BJ (cell line): Measurements from ENCODE around the gene MAGI1. TPM values are rescaled to one million over a fixed set of nuclear protein-coding genes. Genes with fewer than 3 reads are reported as not detected.

Source experiments
- CTCF ChIA-PET: fragments of 350-600 bp; formaldehyde crosslinking; extraction: SDS; loops from one replicate; lab custom pipeline; 2021; ENCODE audit warnings: antibody characterized with exemption, inconsistent platforms; lab: Yijun Ruan, JAX
- POLR2A ChIA-PET: fragments of 300-600 bp; sonication (Branson Sonifier 250); formaldehyde crosslinking; extraction: SDS; loops from one replicate; lab custom pipeline; 2021; ENCODE audit warnings: antibody characterized with exemption; lab: Charles Lee
- DNase-seq: peaks from one replicate; pipeline ENCODE4 v3.0.0-alpha.2; 2011; ENCODE audit warnings: low read depth
- H3K27me3 ChIP-seq: 2 replicates; pipeline ENCODE4 v1.6.0; 2011; ENCODE audit warnings: low read length; ENCODE audit not compliant: control insufficient read depth, insufficient read depth
- H3K36me3 ChIP-seq: 2 replicates; pipeline ENCODE4 v1.5.1; 2011; ENCODE audit warnings: low read length; ENCODE audit not compliant: control insufficient read depth, insufficient read depth
- H3K4me3 ChIP-seq: 2 replicates; pipeline ENCODE4 v1.5.1; 2011; ENCODE audit warnings: low read depth, mild to moderate bottlenecking, control low read depth, low read length
- CTCF ChIP-seq: IDR thresholded peaks from 2 replicates; pipeline ENCODE4 v1.5.1; 2011; ENCODE audit warnings: low read depth, mild to moderate bottlenecking, control low read depth, inconsistent platforms, low read length, moderate library complexity; ENCODE audit not compliant: insufficient read depth
- polyA plus RNA-seq: library from polyadenylated mRNA; depleted of rRNA; stranded (reverse); fragments of >200 nt; gene quantifications from 2 replicates; pipeline ENCODE4 v1.2.3, GENCODE V29; 2011

MAGI1 gene
- polyA plus RNA-seq, 1 experiment = 14.4 TPM

DNA sequence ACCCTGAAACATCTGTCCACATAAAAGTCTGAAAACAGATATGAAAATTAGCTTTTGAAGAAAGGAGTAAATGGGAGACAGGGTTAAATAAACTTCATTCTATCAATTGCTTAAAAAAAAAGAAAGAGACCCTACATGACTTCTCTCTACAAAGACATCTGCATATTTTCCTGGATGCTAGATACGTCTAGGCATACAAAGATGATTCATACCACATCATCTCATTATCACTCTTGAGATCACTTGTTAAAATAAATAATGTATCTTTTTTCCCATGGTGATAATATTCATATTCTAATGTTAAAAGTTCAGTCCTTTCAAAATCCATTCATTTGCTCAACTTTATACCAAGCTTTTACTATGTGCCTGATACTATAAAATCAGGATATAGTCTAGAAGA lies 295.8 kb downstream of the MAGI1 start:
- H3K4me3 ChIP-seq = no peak overlapping the region
- TF ChIP-seq CTCF = no peak
- no peaks in the 10 kb centered on the region for H3K27me3 ChIP-seq
- no peaks in the 10 kb centered on the region for H3K36me3 ChIP-seq
- peak; percentile 8 for DNase-seq
- POLR2A ChIA-PET = no interaction called here
- CTCF ChIA-PET = interaction anchor here (1.8 kb wide), 1 partner anchor 8 kb away, joined by 6 read pairs; no protein-coding TSS in a partner anchor

- TF ChIP-seq CTCF = no peak
- ChIA-PET CTCF (interaction anchor here (0.9 to 1.4 kb wide), 2 partner anchors 8 to 10 kb away, joined by 3 to 4 read pairs; no protein-coding TSS in a partner anchor), POLR2A (no interaction called here)
- H3K27me3 ChIP-seq = no peaks in the 10 kb centered on the region
- no peaks in the 10 kb centered on the region for H3K36me3 ChIP-seq
- no peak for DNase-seq
- no peak overlapping the region for H3K4me3 ChIP-seq
Measured at GRCh38 chr3:65741540-65741939, 297.2 kb downstream of the MAGI1 start.

DNA sequence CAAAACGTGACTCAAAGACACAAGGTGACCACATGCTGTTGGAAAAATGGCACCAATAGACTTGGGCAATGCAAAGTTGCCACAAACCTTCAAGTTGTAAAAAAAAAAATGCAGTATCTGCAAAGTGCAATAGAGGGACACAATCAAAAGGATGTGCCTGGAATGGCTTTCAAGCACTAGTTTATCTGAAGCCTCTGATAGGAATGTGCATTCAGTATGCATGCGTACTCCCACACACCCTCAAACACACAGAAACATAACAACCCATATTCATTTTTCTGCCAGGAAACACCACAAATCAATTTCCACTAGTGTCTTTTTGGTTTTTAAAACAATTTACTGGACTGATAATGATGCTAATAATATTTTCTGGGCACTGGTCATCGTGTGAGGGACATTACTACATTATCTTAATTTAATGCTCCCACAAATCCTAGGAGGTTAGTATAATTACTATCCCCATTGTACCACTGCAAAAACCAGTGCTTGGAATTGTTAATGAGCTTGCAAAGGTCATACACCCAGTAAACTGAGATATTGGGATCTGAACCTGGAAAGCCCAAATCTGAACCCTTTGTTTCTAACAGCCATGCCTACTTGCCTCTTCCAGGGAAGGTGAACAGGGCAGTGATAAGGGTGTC lies 298.7 kb downstream of the MAGI1 start:
- ChIA-PET CTCF (no interaction called here), POLR2A (no interaction called here)
- no peaks in the 10 kb centered on the region for H3K36me3 ChIP-seq
- no peak for TF ChIP-seq CTCF
- no peak overlapping the region for H3K4me3 ChIP-seq
- no peaks in the 10 kb centered on the region for H3K27me3 ChIP-seq
- no peak for DNase-seq

- Histone ChIP-seq H3K4me3 (no peak overlapping the region), H3K27me3 (no peaks in the 10 kb centered on the region), H3K36me3 (no peaks in the 10 kb centered on the region)
- TF ChIP-seq CTCF = no peak
- ChIA-PET CTCF (interaction anchor here (0.5 to 0.7 kb wide), 3 partner anchors 16 to 125 kb away, joined by 3 read pairs; no protein-coding TSS in a partner anchor), POLR2A (no interaction called here)
- no peak for DNase-seq
Measured at GRCh38 chr3:65734792-65735191, 303.9 kb downstream of the MAGI1 start.

DNA sequence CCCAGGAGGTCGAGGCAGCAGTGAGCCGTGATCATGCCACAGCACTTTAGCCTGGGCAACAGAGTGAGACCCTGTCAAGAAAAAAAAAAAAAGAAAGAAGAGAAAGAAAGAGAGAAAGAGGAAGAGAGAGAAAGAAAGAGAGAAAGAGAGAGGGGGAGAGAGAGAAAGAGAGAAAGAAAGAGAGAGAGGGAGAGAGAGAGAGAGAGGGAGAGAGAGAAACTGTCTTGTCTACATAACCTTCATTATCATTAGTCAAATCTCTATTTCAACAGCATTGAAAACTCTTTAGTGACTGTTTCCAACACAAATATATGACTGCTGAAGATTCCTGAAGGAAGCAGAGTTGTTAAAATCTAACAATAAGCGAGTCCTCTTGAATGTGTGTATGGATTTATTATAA lies 304.3 kb downstream of the MAGI1 start:
- TF ChIP-seq CTCF = no peak
- H3K27me3 ChIP-seq = no peaks in the 10 kb centered on the region
- ChIA-PET CTCF (interaction anchor here (0.6 to 0.7 kb wide), 2 partner anchors 17 to 46 kb away, joined by 3 read pairs; no protein-coding TSS in a partner anchor), POLR2A (no interaction called here)
- no peak for DNase-seq
- no peaks in the 10 kb centered on the region for H3K36me3 ChIP-seq
- H3K4me3 ChIP-seq = no peak overlapping the region
